IMR-90 (cell line): ENCODE data around the gene HMX1. TPM values are rescaled to one million over a fixed set of nuclear protein-coding genes. Genes with fewer than 3 reads are reported as not detected.

Experiments used
- ATAC-seq: fragments of 200-7000 bp; cut with Tn5 transposase; 2 replicates; pipeline ENCODE4 v1.9.1; 2020; ENCODE audit warnings: low read depth, mild to moderate bottlenecking, moderate library complexity
- BruUV-seq: library from RNA; stranded (reverse); fragments of 400-500 nt; replicated peaks from 2 replicates; lab custom pipeline; 2021; lab: Mats Ljungman, UMichigan
- CTCF ChIA-PET: fragments of 300-600 bp; formaldehyde crosslinking; extraction: SDS; loops from one replicate; lab custom pipeline; 2021; ENCODE audit warnings: antibody characterized with exemption; lab: Yijun Ruan, JAX
- POLR2A ChIA-PET: fragments of 300-600 bp; sonication (Branson Sonifier 250); formaldehyde crosslinking; loops from one replicate; lab custom pipeline; 2022; ENCODE audit warnings: antibody characterized with exemption; ENCODE audit not compliant: unreplicated experiment; lab: Charles Lee
- DNase-seq: peaks from one replicate; pipeline ENCODE4 v3.0.0; 2013
- H2AFZ ChIP-seq: replicated peaks from 2 replicates; pipeline ENCODE3; 2013; ENCODE audit warnings: low read length, mild to moderate bottlenecking; ENCODE audit not compliant: poor library complexity
- H2AK5ac ChIP-seq: 2 replicates; pipeline ENCODE4 v1.6.1; 2013; ENCODE audit warnings: low read depth, low read length, inconsistent platforms
- H2AK9ac ChIP-seq: replicated peaks from 2 replicates; pipeline ENCODE3; 2013; ENCODE audit warnings: mild to moderate bottlenecking, low read depth, low read length, moderate library complexity; ENCODE audit not compliant: poor library complexity
- H2BK120ac ChIP-seq: 2 replicates; pipeline ENCODE4 v1.6.1; 2013; ENCODE audit warnings: low read depth, low read length, inconsistent platforms
- H2BK15ac ChIP-seq: 3 replicates; pipeline ENCODE4 v1.6.1; 2013; ENCODE audit warnings: low read depth, low read length, inconsistent platforms
- H2BK20ac ChIP-seq: 2 replicates; pipeline ENCODE4 v1.6.1; 2013; ENCODE audit warnings: low read depth, mild to moderate bottlenecking, inconsistent platforms, low read length, moderate library complexity
- H2BK5ac ChIP-seq: 2 replicates; pipeline ENCODE4 v1.6.1; 2013; ENCODE audit warnings: mild to moderate bottlenecking, low read depth, low read length, inconsistent platforms; ENCODE audit not compliant: poor library complexity, severe bottlenecking
- H3K14ac ChIP-seq: replicated peaks from 2 replicates; pipeline ENCODE4 v1.6.1; 2013; ENCODE audit warnings: low read depth, low read length, inconsistent platforms
- H3K18ac ChIP-seq: 2 replicates; pipeline ENCODE4 v1.6.1; 2013; ENCODE audit warnings: low read depth, low read length, control low read depth
- H3K23ac ChIP-seq: 2 replicates; pipeline ENCODE4 v1.6.1; 2013; ENCODE audit warnings: low read depth, low read length, inconsistent platforms
- H3K27ac ChIP-seq: 2 replicates; pipeline ENCODE4 v1.5.1; 2013; ENCODE audit warnings: mild to moderate bottlenecking, control low read depth, low read length; ENCODE audit not compliant: insufficient read depth
- H3K27me3 ChIP-seq: 2 replicates; pipeline ENCODE4 v1.6.1; 2013; ENCODE audit warnings: low read length; ENCODE audit not compliant: control insufficient read depth, insufficient read depth
- H3K36me3 ChIP-seq: 2 replicates; pipeline ENCODE4 v1.6.1; 2013; ENCODE audit warnings: low read length, mixed read lengths; ENCODE audit not compliant: control insufficient read depth, insufficient read depth
- H3K4ac ChIP-seq: 2 replicates; pipeline ENCODE4 v1.6.1; 2013; ENCODE audit warnings: low read depth, low read length, inconsistent platforms
- H3K4me1 ChIP-seq: 2 replicates; pipeline ENCODE4 v1.6.1; 2013; ENCODE audit warnings: low read length, mixed read lengths; ENCODE audit not compliant: control insufficient read depth, insufficient read depth
- H3K4me2 ChIP-seq: 2 replicates; pipeline ENCODE4 v1.6.1; 2013; ENCODE audit warnings: low read depth, mild to moderate bottlenecking, control low read depth, low read length, moderate library complexity
- H3K4me3 ChIP-seq: 2 replicates; pipeline ENCODE4 v1.5.1; 2013; ENCODE audit warnings: low read depth, mild to moderate bottlenecking, control low read depth, low read length, moderate library complexity; ENCODE audit not compliant: insufficient read depth
- H3K56ac ChIP-seq: 2 replicates; pipeline ENCODE4 v1.6.1; 2013; ENCODE audit warnings: low read length, inconsistent platforms; ENCODE audit not compliant: insufficient read depth; ENCODE audit errors: extremely low read depth
- H3K79me1 ChIP-seq, 2 experiments: 2 replicates each; pipeline ENCODE4 v1.6.1; 2013; ENCODE audit warnings: low read length in 2 of 2, inconsistent platforms in 1 of 2, low read depth in 1 of 2
- H3K9ac ChIP-seq: 2 replicates; pipeline ENCODE4 v1.6.1; 2013; ENCODE audit warnings: low read depth, low read length, control low read depth
- H3K9me1 ChIP-seq: 2 replicates; pipeline ENCODE4 v1.6.1; 2013; ENCODE audit warnings: low read length, inconsistent platforms; ENCODE audit not compliant: insufficient read depth
- H3K9me3 ChIP-seq: 2 replicates; pipeline ENCODE4 v1.6.1; 2013; ENCODE audit warnings: low read length; ENCODE audit not compliant: control insufficient read depth, insufficient read depth
- H4K20me1 ChIP-seq: 2 replicates; pipeline ENCODE4 v1.6.1; 2013; ENCODE audit warnings: low read length, inconsistent platforms; ENCODE audit not compliant: insufficient read depth
- H4K5ac ChIP-seq: 2 replicates; pipeline ENCODE4 v1.6.1; 2013; ENCODE audit warnings: mild to moderate bottlenecking, low read depth, low read length, control low read depth
- H4K8ac ChIP-seq, 2 experiments: 2 replicates each; pipeline ENCODE4 v1.6.1; 2013; ENCODE audit warnings: low read depth in 2 of 2, low read length in 2 of 2, control low read depth in 1 of 2, inconsistent platforms in 1 of 2
- H4K91ac ChIP-seq: 2 replicates; pipeline ENCODE4 v1.6.1; 2013; ENCODE audit warnings: low read depth, low read length, inconsistent platforms; ENCODE audit not compliant: insufficient read depth
- CHD1 ChIP-seq: IDR thresholded peaks from 2 replicates; pipeline ENCODE4 v1.6.1; 2012; ENCODE audit warnings: low read depth, low read length, improper control_type of control experiment
- MAFK ChIP-seq: IDR thresholded peaks from 2 replicates; pipeline ENCODE4 v1.6.1; 2012; ENCODE audit warnings: low read depth, low read length, improper control_type of control experiment
- MXI1 ChIP-seq: IDR thresholded peaks from 2 replicates; pipeline ENCODE4 v1.6.1; 2012; ENCODE audit warnings: low read depth, mild to moderate bottlenecking, low read length, moderate library complexity, borderline replicate concordance
- NFE2L2 ChIP-seq: fragments of 150-350 bp; IDR thresholded peaks from 2 replicates; pipeline ENCODE4 v1.6.1; 2016; ENCODE audit warnings: low read depth, mild to moderate bottlenecking, low read length
- POLR2A ChIP-seq: IDR thresholded peaks from 2 replicates; pipeline ENCODE4 v1.6.1; 2012; ENCODE audit warnings: mild to moderate bottlenecking, low read depth, low read length
- RAD21 ChIP-seq: IDR thresholded peaks from 2 replicates; pipeline ENCODE4 v1.6.1; 2012; ENCODE audit warnings: low read length, improper control_type of control experiment
- RCOR1 ChIP-seq: IDR thresholded peaks from 2 replicates; pipeline ENCODE4 v1.6.1; 2012; ENCODE audit warnings: mild to moderate bottlenecking, low read length, improper control_type of control experiment; ENCODE audit not compliant: insufficient replicate concordance
- RFX5 ChIP-seq: IDR thresholded peaks from 2 replicates; pipeline ENCODE4 v1.8.0; 2012; ENCODE audit warnings: low read depth, mild to moderate bottlenecking, low read length, moderate library complexity
- WGBS, 2 experiments: methylation state at CpG; one replicate each; pipeline versions ENCODE4 v1.1.5 to v1.1.7; 2013; ENCODE audit warnings: missing lambda C conversion rate in 2 of 2; ENCODE audit not compliant: insufficient read length in 1 of 2; ENCODE audit errors: extremely low coverage in 2 of 2; 5-methylcytosine and 5-hydroxymethylcytosine counted together
- dilution Hi-C: fragments of 300-500 bp; cut with HindIII; formaldehyde crosslinking; loops from one replicate; pipeline ENCODE4 v1.14.3; 2018; ENCODE audit warnings: low sequenced_read_pairs; ENCODE audit not compliant: unreplicated experiment
- in situ Hi-C: fragments of 300-500 bp; cut with MboI; formaldehyde crosslinking; loops from 3 replicates; pipeline ENCODE4 v1.14.3; 2019; ENCODE audit warnings: low sequenced_read_pairs, inconsistent platforms, mixed read lengths
- intact Hi-C: fragments of 100-400 bp; cut with micrococcal nuclease; formaldehyde crosslinking; loops from 2 replicates; pipeline ENCODE4 v1.10.0; 2022
- polyA plus RNA-seq, 3 experiments: library from polyadenylated mRNA; depleted of rRNA; stranded (reverse); fragments of >200 nt; gene quantifications; 2 replicates each; pipeline ENCODE4 v1.2.3, GENCODE V29; 2012; ENCODE audit warnings: low replicate concordance in 1 of 3
- total RNA-seq: library from RNA; depleted of rRNA; stranded (reverse); fragments of >200 nt; gene quantifications from 2 replicates; pipeline ENCODE4 v1.2.3, GENCODE V29; 2012
- TF ChIP-seq, protein P1 (sequence below): conservative IDR thresholded peaks from 2 replicates; pipeline ENCODE4 v1.5.1; 2012; ENCODE audit warnings: mild to moderate bottlenecking, low read depth, low read length, improper control_type of control experiment

Gene HMX1
- total and polyA plus RNA-seq, 2 of the 4 experiments (the other 2 are of a cell fraction): not detected

DNA sequence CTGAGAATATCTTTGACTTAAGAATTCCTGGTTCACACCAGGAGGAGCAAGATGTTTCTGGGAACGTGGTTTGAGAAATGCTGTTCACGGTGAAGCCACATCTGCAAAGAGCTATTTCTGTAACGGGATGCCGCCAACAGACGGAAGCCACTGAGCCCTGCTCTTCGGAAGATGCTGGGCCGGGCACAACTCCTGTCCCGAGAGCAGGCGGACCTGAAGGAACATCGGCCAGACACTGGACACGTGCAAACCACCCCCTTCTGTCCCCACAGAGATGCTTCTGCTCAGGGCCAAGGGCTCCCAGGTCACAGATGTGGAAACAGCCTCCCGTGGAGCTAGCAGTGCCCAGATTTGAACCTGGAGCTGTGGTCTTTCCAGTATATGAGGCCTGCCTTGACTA, 24.3 kb downstream of the HMX1 start:
- DNase-seq: no peak
- dilution Hi-C loops (no loop called here), intact Hi-C loops (no loop called here), in situ Hi-C loops (no loop called here)
- no peak overlapping the region for H3K9ac ChIP-seq
- no peak overlapping the region for H2AK9ac ChIP-seq
- no peak overlapping the region for H2BK15ac ChIP-seq
- no peak overlapping the region for H4K5ac ChIP-seq
- no peak overlapping the region for H3K14ac ChIP-seq
- no peak overlapping the region for H3K23ac ChIP-seq
- no peak overlapping the region for H2BK20ac ChIP-seq
- H3K27me3 ChIP-seq: peaks cover 2% of the 10 kb centered on the region; the same call in 1 of the 2 replicates
- no peak overlapping the region for H3K4me3 ChIP-seq
- H3K9me3 ChIP-seq: no peaks in the 10 kb centered on the region
- CTCF ChIA-PET: no interaction called here
- H2AFZ ChIP-seq: no peak overlapping the region
- H3K27ac ChIP-seq: no peak overlapping the region
- no peak overlapping the region for H2AK5ac ChIP-seq
- no peak overlapping the region for H3K4me2 ChIP-seq
- POLR2A ChIA-PET: no interaction called here
- H4K91ac ChIP-seq: no peak overlapping the region
- H3K56ac ChIP-seq: no peak overlapping the region
- no peak overlapping the region for H3K4ac ChIP-seq
- no peaks in the 10 kb centered on the region for H3K9me1 ChIP-seq
- no peaks in the 10 kb centered on the region for H3K36me3 ChIP-seq
- TF ChIP-seq MAFK (no peak), POLR2A (no peak), RAD21 (no peak), RFX5 (no peak), CHD1 (no peak), NFE2L2 (no peak), MXI1 (no peak), RCOR1 (no peak)
- TF ChIP-seq, protein P1, sequence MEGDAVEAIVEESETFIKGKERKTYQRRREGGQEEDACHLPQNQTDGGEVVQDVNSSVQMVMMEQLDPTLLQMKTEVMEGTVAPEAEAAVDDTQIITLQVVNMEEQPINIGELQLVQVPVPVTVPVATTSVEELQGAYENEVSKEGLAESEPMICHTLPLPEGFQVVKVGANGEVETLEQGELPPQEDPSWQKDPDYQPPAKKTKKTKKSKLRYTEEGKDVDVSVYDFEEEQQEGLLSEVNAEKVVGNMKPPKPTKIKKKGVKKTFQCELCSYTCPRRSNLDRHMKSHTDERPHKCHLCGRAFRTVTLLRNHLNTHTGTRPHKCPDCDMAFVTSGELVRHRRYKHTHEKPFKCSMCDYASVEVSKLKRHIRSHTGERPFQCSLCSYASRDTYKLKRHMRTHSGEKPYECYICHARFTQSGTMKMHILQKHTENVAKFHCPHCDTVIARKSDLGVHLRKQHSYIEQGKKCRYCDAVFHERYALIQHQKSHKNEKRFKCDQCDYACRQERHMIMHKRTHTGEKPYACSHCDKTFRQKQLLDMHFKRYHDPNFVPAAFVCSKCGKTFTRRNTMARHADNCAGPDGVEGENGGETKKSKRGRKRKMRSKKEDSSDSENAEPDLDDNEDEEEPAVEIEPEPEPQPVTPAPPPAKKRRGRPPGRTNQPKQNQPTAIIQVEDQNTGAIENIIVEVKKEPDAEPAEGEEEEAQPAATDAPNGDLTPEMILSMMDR: no peak
- no peak overlapping the region for H2BK120ac ChIP-seq
- no TSS peak for BruUV-seq
- no peak overlapping the region for H2BK5ac ChIP-seq
- H3K79me1 ChIP-seq: no peaks in the 10 kb centered on the region
- no peak for ATAC-seq
- H3K4me1 ChIP-seq: no peaks in the 10 kb centered on the region
- H4K8ac ChIP-seq: no peak overlapping the region
- no peaks in the 10 kb centered on the region for H4K20me1 ChIP-seq
- WGBS, 2 experiments: 50% methylated on average over 5 of the region's 12 CpGs; no CpG with 5 or more reads in 1 of the 2 experiments
- no peak overlapping the region for H3K18ac ChIP-seq
